Stimulated activated CD4-positive, alpha-beta T cell treated with anti-CD3 and anti-CD28 coated beads, Interleukin-4, amount 100 ng/mL, for 48 hours (primary cell): ENCODE data around the gene SHD.
A peak's percentile ranks its signal among the peaks of the same experiment; 100 is the strongest.

ENCODE experiments used
- DNase-seq, 2 donors: peaks; one replicate each; pipeline ENCODE4 v3.0.0-alpha.2; 2020; ENCODE audit warnings: low read depth in 2 of 2

SHD gene

DNA sequence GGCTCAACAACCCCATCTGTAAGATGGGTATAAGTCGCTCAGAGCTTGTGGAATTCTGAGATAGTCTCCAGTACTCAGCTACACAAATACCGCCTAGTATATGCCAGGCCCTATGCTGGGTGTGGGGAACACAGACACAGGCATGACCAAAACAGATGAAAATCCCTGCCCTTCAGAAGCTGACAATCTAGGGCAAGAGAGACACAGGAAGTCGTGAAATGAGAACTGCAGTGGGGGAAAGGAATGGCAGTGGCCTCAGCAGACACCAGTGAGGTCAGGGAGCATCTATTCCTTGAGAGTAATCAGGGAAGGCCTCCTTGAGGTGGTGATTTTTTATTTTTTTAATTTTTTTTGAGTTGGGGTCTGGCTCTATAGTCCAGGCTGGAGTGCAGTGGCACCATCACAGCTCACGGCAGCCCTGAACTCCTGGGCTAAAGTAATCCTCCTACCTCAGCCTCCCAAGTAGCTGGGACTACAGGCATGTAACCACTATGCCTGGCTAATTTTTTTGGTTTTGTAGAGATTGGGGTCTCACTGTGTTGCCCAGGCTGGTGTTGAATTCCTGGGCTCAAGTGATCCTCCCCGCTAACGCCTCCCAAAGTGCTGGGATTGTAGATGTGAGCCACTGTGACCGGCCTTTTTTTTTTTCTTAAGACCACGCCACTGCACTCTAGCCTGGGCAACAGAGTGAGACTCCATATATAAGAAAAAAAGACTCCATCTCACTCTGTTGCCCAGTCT is 19.9 kb downstream of the SHD start:
- DNase-seq: no peak

DNA sequence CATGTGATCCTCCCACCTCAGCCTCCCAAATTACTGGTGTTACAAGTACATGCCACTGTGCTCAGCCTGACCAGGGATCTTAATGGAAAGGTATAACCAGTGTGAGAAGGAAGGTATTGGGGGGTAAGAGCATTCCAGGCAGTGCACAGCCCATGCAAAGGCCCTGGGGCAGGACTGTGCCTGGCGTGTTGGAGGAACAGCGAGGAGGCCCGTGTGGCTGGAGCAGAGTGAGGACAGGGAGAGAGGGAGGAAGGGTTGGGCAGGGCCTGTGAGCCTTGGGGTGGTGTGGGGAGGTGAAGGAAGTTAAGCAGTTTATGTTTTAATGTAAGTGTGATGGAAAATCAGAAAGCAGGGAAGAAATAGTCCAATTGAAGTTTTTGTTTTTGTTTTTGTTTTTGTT is 21.5 kb downstream of the SHD start:
- DNase-seq: no peak

DNA sequence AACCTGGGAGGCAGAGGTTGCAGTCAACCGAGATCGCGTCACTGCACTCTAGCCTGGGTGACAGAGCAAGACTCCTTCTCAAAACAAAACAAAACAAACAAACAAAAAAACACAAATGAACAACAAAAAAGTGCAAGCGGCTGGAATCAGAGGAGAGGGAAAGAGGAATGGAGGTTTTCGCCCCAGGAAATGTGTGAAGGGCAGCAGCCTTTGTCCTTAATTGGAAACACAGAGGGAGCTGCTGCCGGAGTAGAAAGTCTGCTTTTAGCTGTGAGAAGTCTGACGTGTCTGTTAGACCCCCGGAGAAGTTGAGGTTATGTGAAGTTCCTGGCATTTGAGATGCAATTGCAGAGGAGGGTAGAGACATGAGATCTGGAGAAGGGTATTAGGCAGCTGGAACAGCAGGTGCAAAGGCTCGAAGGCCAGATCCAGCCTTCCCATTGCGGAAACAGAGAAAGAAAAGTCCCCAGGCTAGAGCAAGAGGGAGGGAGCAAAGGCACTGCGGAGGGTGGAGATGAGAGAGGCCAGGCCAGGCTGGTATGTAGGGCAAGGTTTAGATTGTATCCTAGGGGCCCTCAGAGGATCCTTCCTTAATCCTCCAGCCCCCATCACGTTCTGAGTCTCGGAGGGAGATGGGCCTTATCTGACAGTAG is 22.6 kb downstream of the SHD start:
- DNase-seq: no peak

DNA sequence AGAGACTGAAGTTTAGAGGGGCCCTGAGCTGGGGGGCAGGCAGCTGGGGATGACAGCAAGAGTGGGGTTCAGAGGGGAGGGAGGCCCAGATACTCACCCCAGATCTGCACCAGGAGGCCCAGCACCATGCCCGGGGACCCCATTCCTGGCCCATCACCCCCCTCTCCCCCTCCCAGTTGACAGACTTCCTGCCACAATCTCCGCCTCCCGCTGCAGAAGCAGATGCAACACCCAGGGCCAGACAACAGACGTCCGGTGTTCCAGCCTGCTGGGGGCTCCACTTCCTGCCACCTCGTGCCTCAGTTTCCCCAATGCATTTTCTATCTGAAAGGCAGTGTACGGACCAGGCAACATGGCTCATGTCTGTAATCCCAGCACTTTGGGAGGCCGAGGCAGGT is 23.2 kb downstream of the SHD start, which contains the start of gene TMIGD2:
TSS of gene TMIGD2 (minus strand) at position 147 of the 398 bp plus-strand sequence. CDS start at position 143, 4 bp downstream.
- DNase-seq: no peak

DNA sequence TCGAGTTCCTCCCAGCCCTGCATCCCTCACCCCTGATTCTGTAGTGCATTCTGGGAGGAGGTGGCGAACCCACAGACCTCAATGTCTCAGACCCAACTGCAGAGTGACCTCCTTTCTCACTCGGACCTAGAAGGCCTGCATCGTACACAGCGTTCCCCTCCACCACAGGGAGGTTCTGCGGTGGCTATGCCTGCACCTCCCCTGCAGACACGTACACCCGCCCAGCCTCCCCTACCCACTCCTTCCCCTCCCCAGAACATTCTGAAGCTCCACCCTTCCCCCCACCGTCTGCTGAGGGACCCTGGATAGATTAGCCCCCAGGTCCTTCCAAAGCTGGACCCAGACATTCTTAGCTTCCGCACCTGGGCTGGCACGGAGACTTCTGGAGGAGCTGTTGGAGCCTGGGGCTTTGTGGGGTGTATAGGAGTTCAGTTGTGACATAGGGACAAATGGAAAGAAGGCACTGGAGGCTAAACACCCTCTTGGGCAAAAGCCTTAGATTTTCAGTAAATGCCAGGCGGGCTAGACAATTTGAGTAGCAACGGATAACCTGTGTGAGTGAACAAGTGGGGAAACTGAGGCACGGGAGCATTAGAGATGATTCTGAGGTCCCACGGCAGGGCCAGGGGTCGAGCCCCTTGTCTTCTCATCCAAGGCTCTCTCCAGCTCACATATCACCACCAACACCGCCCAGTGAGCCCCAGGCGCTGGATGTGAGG is 24.9 kb downstream of the SHD start:
- DNase-seq: no peak

DNA sequence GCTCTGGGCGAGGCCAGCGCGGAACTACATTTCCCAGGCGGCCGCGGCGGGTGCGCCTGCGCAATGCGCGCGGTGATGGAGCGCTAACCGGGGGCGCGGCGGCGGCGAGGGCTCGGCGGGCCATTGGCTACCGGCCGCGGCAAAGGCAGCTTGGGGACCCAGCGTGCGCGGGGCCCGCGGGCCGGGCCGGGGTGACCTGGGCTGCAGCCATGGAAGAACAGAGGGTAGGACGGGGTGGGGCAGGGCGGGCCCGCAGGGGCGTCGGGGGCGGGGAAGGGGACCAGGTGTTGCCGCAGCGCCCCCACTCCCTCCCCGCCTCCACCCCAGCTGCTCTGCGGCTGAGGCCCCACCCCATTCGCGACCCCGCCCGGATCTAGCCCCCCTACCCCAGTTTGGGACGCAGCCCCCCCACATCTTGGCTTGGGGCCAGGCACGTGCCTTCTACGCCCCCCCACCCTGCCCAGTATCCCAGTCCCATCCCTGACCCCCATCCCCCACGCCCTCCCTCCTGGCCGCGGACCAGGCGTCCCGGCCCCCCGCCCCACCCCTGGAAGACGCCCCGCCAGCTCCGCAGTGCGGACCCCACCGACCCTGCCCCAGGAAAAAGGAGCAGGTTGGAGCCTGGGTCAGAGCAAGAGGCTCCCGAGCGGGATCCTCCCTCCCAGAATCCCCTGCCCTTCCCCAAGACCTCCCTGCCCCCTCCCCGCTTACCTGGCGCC is 25.6 kb downstream of the SHD start, which contains the start of gene FSD1:
TSS of gene FSD1 (plus strand) at position 61 of the 719 bp plus-strand sequence. CDS start at position 210, 149 bp downstream.
- DNase-seq: peak; percentile 71 to 77

DNA sequence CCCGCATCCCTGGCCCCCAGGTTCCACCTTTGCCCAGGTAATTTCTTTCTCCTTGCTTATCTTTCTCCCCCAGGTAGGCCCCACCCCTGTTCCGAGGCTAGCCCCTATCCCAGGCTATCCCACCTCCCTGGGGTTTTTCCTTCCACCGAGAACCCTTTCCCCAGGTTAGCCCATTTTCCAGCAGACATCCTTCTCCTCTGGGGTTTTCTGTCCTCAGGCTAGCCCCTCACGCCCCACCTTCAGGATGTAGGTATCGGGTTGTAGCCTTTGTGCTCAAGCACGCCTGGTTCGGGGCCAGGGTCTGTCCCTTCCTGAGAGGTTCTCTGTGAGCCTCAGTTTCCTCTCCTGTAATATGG is 26.2 kb downstream of the SHD start:
- no peak for DNase-seq

DNA sequence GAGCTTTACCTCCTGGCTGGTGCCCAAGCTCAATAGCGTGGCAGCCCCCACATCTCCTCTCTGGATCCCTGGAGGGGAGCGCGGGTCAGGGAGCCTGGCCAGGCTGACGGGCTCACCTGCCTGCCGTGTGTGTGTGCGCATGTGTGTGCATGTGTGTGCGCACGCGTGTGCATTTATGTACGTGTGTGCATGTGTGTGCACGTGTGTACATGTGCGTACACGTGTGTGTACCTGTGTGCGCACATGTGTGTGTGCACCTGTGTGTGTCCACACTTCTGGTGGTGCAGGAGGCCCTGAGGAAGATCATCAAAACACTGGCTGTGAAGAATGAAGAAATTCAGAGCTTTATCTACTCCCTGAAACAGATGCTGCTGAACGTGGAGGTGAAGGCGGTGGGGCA is 26.6 kb downstream of the SHD start:
- no peak for DNase-seq

DNA sequence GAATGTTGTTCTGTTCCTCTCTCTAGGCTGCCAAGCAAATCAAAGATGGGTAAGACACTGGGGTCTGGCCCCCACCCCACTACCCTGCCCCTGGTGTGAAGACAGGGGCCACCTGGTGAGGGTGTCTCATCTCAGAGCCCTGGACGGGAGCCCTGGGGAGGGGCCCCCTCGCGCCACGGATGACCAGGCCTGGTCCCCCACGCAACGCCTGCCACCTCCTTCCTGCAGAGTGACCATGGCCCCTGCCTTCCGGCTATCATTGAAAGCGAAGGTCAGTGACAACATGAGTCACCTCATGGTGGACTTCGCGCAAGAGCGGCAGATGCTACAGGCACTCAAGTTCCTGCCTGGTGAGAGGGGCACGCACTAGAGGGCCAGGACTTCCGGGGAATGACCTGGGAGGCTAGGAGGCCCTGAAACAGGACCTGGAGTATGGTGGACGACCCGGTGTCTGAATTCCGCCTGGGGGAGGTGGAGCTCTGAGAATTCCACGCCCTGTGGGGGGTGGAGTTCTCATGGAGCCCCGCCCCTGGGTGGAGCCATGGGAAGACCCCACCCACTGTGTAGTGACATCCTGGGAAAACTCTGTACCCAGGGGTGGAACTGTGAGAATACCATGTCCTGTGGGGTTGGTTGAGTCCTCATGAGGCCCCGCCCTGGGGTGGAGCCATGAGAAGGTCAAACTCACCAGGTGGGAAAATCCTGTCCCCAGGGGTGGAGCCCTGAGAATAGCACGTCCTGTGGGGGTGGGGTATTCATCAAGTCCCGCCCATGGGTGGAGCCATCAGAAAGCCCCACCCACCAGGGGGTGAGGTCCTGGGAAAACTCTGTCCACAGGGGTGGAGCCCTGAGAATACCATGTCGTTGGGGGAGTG is 31.4 kb downstream of the SHD start:
- DNase-seq: no peak

DNA sequence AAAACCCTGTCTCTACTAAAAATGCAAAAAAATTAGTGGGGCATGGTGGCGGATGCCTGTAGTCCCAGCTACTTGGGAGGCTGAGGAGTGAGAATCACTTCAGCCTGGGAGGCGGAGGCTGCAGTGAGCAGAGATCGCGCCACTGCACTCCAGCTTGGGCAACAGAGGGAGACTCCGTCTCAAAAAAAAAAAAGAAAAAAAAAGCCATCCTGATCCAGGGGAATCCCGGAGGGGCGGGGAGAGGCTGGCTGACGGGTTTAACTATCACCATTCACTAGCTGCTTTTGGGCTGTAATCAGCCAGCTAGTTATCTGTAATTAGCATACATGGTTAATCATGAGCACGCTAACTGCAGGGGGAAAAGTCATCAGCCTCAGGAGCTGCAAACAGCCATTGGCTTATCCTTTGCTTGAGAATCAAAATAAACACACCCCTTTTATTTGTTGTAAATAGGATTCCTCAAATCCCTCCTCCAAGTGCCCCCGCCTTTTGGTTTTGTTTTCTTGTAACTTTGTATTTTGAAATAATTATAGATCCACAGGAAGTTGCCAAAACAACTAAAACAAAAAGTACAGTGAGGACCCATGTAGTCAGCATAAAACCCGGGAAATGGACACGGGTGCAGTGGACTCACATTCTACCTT is 34.9 kb downstream of the SHD start:
- no peak for DNase-seq

DNA sequence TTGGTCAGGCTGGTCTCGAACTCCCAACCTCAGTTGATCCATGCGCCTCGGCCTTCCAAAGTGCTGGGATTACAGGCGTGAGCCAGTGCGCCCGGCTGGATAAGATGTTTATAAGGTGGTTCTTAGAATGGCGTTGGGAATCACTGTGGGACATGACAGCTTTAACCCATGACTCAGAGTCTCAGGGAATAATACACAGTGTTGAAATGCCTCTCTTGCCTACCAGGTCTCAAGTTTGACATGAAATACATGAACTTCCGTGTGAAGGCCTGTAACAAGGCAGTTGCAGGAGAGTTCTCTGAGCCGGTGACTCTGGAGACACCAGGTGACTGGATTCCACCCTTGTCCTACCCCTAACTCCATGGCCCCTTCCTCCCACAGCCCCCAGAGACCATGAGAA is 37.9 kb downstream of the SHD start:
- DNase-seq: no peak

DNA sequence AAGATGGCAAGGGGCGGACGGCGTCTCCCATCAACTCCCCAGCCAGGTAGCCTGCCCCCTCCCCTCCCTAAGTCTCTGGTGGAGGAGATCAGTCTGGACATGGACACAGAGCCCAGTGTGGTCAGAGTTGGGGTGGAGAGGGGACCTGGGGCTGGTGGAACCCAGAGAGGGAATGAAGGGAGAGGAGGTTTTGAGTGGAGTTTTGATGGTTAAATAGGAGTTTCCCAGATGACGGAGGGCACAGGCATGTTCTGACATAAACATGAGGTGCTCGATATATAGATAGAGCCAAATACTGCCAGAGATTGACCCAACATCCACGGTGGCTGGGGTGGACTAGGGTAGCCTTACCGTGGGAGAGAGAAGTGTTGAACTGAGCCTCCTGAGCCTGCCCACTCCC is 39.4 kb downstream of the SHD start:
- no peak for DNase-seq

DNA sequence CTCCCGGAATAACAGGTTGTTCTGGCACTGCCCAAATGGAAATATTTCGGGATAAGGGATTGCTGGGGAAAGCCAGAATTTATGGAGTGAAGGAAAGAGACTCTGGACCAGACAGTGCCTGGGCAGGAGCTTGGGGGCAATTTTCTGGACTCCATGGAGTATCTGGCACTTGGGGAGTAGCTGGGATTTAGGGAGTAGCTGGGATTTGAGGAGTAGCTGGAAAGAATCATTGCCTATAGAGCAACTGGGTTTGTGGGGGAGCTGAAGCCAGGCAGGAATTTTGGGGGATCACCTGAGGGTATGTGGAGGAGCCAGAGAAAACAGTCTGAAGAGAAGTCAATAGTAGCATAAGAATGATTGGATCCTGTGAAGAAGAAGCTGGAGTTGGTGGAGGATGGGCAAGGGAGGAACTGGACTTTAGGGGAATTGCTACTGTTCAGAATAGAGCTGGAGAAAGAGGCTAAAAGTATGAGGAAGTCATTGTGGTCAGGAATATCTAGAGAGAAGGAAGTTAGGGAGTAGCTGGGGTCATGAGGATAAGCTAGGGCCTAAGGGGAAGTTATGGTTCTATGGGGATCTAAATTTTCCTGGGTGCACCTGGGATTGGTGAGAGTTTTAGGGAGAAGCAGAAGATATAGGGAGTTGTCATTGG is 40.1 kb downstream of the SHD start:
- no peak for DNase-seq

DNA sequence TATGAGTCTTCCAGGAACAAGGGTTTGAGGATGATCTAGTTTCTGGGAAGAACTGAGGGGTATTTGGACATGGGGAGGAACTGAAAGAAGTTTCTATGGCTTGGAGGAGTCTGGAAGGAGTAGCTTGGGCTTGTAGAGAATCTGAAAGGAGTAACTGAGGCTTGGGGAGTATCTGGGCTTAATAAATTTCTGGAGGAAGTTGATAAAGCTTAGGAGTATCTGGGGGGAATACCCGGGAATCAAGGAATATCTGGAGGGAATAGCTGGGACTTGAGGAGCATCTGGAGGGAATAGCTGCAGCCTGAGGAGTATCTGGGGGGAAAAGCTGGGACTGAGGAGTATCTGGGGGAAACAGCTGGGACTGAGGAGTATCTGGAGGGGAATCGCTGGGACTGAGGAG is 41.4 kb downstream of the SHD start:
- no peak for DNase-seq

DNA sequence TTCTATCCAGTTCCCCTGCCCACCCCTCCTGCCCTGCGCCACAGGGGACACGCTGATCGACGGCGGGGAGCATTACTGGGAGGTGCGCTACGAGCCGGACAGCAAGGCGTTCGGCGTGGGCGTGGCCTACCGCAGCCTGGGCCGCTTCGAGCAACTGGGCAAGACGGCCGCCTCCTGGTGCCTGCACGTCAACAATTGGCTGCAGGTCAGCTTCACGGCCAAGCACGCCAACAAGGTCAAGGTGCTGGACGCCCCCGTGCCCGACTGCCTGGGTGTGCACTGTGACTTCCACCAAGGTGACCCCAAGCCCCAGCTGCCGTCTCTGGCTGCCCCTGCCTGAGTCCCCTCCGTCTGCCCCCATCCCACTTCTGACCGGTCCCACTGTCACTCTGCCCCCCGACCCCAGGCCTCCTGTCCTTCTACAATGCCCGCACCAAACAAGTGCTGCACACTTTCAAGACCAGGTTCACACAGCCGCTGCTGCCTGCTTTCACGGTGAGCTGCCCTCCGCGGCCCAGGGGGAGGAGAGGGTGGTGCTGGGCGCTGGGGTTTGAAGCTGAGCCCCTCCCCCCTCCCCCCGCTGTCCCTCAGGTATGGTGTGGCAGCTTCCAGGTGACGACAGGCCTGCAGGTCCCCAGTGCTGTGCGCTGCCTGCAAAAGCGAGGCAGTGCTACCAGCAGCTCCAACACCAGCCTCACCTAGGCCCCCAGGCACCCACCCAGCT is 44.0 kb downstream of the SHD start:
- DNase-seq: no peak

DNA sequence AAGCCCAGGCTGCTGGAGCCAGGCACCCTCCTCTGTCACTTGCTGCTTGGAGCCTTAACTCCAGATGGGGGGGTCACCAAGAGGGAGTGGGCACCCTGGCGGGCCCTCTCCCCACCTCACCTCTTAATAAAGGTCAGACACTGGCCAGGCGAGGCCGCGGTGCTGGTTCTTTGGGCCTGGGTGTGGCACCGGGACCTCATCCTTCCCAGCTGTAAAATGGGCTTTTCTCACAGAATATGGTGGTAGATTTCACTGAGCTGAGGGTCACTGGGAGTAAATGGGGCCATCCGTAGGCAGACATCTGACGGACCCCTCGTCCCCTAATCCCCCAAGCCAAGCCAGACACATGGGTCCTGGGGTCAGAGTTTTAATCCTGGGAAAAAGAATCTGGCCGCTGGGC is 44.6 kb downstream of the SHD start:
- DNase-seq: no peak

DNA sequence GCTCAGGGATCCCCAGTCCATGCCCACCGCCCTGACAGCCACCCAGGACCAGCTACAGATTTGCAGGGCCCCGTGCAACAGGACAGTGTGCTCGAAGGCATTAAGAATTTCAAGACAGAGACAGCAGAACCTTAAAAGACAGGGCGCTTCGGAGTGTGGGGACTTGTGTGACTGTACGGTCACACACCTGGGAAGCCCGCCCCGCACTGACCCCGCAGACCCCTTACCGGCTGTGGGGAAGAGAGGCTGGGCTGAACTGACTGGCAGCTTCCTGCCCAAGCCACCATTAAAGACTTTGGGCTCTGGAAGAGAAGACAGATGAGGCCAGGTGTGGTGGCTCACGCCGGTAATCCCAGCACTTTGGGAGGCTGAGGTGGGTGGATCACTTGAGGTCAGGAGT is 45.2 kb downstream of the SHD start:
- no peak for DNase-seq

DNA sequence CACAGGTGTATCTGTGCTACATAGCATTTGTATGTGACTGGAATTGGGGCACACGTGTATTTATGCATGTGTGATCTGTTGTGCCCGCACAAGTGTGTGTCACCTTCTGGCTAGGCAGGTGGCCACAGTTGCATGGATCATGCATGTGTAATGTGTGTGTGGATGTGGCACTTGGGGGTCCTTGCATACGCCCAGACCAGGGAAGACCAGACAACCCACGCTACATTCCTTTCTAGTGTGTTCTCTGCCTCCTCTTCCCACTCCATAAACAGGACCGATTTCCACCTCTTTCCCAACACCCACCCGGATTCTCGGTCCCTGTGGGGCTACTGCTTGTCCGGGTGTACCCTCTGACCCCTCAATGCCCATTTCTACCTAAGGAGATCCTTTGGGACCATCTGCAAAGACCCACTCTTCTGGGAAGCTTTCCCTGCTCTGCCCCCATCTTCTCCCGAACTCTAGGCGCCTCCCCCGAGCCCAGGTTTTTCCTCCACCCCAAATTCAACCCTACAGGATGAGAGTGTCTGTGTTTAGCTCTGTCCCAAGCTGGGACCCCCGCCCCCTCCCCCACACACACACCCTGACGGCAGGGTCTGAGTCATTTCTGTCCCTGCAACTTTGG is 47.3 kb downstream of the SHD start:
- no peak for DNase-seq

DNA sequence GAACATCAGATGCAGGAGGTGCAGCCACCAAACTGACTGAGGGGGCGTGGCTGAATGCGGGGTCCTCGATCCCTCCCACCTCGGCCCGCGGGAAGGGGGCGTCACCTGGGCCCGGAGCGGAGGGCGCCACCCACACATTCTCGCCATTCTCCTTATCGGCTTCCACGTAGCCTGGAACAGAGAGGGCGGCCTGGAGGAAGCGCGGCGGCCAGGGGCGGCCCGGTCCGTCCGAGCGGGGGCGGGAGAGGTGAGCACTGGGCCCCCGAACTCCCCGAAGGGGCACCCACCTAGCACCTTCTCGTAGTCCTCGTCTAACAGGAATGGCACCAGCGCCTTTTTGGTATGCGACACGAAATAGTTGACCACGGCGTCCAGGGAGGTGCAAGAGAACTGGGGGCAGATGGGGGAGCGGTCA is 47.8 kb downstream of the SHD start:
- DNase-seq: no peak
